NCI-H2029 (cell line): ENCODE data around the gene MICALL2.

Experiments
- DNase-seq: peaks from one replicate; lab custom pipeline; 2025; lab: John Stamatoyannopoulos, UW

The MICALL2 gene

DNA sequence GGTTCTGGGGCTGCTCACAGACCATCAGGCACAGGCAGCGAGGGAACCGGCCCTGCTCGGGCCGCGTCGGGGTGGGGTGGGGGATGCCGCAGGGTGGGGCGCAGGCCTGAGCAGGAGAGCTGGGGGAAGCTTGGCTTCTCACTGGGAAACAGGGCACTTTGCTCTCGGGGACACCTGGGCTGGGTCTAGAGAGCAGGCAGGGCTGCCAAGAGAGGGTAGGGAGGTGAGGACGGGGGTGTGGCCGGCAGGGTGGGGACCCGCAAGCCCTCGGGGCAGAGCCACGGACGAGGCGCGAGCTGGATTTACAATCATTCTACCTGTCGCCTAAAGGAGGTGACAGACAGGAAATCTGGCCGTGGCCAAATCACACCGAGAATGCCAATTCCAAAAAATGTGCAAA lies 33.9 kb upstream of the MICALL2 start:
- no peak for DNase-seq

DNA sequence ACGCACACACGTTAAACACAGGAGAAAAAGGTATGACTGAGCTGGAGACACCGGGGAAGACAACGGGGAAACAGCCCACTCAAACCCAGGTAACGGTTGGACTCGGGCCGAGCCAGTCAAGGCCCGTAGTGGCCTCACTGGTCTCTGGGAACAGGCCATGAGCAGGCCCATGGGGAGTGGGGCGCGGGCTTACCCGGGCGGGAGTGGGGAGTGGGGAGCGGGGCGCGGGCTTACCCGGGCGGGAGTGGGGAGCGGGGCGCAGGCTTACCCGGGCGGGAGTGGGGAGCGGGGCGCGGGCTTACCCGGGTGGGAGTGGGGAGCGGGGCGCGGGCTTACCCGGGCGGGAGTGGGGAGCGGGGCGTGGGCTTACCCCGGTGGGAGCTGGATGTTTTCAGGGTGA lies 33.4 kb upstream of the MICALL2 start:
- no peak for DNase-seq

DNA sequence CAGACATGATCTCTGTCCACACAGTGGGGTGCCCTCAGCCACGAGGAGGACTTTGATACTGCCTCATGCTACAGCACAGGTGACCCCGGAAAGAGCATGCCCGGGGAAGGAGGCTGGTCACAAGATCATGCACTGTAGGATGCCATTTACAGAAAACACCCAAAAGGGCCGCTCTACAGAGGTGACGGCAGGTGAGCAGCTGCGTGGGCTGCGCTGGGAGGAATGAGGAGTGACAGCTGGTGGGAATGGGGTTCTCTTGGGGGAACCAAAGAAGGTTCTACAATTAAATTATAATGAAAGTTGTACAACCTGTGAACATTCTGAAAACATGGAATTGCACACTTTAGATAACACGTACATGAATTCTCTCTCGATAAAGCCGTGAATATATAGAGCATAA lies 33.0 kb upstream of the MICALL2 start:
- DNase-seq = no peak

DNA sequence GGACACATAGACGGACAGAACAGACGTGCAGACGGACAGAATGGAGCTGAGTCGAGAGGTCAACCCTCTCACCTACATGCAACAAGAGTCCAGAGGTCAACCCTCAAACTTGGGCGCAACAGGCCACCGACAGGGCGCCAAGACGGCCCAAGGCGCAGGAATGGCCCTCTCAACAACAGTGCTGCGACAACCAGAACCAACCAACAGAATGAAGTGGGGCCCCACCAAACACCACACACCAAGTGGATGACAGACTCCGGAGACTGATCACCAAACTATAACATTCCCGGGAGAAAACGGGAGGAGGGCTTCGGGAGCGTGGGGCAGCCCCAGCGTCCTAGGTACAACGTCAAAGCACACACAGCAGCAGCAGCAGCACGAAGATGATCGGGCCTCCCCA lies 31.6 kb upstream of the MICALL2 start:
- DNase-seq = no peak

DNA sequence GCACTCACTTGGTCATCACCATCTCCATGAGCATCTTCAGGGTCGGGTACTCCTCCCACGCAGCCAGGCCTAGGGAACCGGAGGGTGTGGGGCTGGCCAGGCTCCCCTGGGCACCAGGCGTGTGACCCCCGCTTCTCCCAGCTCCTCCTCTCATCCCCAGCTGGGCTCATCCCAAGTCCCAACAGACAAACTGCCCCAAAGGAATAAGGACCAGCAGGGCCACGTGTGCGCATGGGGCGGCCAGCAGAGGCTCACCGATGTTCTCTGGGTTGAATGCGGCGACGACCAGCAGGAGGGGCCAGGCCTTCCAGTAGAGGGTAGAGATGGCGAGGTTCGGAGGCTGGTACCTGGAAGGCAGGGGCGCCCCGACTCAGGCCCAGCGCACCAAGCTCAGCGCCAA lies 30.1 kb upstream of the MICALL2 start:
- no peak for DNase-seq

DNA sequence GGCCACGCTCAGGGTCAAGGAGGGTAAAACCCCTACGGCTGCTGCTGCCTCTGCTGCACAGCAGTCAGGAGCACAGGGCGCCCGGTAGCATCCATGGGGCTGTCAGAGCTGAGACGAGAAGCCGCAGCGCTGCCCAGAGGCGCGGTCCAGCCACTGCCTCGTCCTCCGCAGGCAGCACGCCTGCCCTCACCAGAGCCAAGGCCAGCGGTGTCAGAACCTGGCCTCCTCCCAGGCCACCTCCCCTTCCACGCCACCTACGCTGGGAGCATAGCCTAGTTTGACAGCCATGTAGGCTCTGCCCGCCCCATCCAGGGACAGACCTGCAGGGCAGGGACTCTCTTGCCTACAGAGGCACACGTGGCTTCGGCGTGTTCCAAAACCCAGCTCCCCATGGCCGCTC lies 28.7 kb upstream of the MICALL2 start:
- DNase-seq = no peak

DNA sequence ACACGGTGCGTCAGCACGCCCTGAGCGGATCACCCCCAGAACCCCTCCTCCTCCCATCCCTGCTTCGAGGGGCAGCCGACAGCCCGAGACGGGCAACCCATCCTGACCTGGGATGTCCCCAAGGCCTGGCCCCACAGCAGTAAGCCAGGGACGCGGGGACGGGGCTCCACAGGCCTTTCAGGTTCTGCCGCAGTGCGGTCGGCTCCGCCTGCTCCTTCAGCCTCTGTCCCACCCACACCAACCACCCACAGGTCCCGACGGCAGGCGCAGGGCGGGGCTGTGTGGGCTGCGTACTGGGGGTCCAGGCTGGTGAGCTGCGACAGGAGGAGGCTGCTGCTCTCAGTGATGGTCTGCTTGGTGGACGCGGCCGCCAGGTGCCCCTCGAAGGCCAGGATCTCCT lies 28.2 kb upstream of the MICALL2 start:
- DNase-seq = no peak

DNA sequence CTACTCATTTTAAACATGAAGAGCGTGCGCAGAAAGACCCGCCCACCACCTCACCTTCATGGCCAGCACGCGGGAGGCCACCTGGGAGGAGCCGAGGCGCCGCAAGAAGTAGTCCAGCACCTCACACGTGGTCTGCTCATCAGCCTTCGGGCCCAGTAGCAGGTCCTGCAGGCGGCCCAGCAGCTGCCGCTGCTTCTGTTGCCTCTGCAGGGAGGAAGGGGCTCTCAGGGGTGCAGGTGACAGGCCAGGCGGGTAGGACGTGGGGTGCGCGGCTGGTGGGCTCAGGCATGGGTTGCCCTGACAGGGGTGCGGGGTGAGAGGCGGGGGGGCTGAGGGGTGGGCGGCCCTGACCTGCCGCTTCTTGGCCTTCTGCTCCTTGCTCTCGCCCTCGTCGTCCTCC lies 27.3 kb upstream of the MICALL2 start:
- DNase-seq = no peak

DNA sequence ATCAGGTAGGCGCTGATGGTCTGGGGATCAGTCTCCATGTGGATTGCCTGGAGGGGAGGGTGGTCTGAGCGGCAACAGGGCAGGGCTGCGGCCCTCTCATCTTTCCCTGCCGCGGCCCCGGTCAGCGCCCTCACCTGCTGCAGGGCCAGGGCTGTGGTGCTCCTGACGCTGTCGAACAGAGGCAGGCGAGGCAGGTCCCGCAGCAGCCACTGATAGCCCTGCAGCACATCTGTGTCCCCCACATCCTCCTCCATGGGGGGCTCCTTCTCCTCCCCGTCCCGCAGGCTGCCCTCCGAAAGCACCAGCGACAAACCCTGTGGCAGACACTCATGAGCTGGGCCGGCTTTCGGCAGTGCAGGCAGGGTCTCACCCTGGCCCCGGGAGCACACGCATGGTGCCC lies 25.9 kb upstream of the MICALL2 start:
- DNase-seq = no peak

DNA sequence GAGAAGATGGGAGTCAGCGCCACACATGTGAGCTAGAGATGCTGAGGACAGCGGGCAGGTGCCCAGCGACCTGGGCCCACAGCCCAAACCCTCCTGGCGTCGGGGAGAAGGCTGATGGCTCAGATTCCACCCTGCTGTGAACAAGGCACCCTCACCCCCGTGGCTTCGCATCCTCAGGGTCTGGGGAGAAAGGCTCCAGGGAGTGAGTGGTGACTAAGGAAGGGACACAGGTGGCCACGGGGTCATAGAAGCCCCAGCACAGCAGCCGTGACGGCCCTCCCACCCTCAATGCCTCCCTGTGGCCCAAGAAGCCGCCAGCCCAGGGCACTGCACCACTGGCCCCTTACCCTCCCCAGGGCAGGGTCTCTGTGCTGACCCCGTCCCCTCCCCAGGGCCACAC lies 25.3 kb upstream of the MICALL2 start:
- no peak for DNase-seq

DNA sequence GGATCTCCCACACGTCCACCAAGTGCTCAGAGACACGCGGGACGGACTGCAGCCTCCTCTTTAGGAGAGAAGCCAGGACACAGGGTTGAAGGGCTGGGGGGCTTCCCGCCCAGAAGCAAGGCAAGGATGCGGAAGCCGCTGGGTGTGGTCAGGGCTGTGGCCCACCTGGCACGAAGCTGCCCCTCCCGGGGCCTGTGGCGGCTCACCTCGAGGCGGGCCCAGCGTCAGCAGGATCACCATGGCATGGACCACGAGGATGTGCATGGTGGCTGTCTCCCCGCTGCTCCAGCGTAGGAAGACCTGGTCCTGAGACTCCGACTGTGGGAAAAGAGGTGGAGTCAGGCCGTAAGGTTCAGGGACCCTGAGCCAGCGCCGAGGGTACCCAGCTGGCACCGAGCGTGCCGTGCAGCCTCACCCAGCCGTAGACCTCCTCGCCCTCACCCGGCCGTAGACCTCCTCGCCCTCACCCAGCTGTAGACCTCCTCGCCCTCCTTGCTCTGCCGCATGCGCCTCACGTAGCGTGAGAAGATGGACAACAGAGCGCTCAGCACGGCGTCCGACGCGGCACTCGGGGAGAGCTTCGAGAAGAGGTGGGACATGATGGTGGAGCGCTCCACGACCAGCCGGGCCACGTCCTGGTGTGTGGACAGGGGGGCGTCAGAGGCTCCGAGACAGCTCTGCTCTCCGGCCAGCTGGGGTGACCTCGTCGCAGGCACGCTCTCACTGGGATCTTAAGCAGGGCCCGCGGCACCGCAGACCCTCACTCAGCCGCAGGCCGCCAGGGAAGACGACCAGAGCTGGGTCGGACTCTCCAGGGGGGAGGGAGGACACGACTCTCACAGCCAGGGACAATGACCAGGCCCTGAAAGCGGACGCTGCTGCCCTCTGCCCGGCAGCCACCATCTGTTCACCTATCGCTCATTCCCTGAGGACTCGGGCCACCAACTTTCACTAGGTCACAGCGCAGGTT lies 24.6 kb upstream of the MICALL2 start:
- no peak for DNase-seq

DNA sequence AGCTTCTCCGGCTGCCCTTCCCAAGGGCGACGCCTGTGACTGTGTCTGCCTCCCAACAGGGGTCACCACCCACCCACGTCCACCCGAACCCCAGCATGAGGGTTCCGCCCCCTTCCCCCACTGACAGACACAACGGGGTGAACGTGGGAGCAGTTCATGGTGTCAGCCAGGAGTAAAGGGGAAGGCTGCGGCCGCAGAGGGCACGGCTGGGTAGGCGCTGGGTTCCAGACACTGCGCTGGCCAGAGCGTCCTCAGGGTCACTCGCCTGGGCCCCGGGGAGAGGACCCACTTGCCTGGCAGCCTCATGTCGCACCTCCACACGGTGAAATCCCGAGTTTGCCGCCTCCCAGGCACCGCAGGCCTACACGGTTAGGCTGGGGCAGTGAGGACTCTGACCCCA lies 23.8 kb upstream of the MICALL2 start:
- no peak for DNase-seq

DNA sequence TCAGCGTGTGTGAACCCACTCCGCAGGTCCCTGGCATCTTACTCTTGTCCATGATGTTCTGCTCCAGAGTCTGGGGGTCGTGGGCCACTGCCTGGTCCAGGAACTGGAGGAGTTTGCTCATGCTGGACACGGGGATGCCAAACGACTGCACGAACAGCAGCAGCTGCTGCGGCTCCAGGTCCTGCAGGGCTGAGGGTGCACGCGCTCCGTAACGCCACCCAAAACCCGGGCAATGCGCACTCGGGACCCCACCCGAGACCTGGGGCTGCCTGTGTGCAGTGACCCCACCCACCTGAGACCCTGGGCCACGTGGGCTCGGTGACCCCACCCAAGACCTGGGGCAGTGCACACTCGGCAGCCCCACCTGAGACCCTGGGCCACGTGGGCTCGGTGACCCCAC lies 22.0 kb upstream of the MICALL2 start:
- no peak for DNase-seq

DNA sequence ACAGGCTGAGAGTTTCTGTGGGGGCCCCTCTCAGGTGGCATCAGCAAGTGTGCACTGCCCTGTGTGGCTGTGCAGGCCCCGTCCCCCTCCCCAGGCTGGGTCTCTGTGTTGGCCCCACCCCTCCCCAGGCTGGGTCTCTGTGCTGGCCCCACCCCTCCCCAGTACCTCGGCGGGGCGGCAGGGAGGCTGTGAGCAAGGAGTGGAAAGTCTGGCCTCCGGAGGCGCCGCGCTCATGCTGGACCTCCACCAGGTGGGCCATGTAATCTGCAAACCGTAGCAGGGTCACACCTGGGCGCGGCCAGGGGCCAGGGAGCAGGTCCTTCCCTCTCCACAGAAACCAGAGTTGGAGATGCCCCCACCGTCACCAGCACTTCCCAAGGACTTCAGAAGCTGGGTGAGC lies 21.4 kb upstream of the MICALL2 start:
- no peak for DNase-seq

DNA sequence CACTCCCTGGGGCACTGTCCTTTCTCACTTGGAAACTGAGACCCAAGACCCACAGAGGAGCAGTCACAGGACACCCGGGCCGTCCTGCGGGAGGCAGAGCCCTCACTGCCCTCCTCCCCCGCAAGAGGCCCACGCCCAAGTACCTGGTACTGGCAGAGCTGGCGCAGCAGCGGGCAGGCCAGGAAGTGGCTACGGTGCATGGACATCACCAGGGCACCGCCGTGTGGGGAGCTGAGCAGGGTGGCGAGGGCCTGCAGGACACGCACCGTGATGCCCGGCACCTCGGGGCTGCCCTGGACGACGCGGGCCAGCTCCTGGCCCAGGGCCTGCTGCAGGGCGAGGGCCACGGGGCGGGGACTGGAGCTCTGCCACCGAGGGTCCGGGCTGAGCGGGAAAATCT lies 20.0 kb upstream of the MICALL2 start:
- DNase-seq = no peak

DNA sequence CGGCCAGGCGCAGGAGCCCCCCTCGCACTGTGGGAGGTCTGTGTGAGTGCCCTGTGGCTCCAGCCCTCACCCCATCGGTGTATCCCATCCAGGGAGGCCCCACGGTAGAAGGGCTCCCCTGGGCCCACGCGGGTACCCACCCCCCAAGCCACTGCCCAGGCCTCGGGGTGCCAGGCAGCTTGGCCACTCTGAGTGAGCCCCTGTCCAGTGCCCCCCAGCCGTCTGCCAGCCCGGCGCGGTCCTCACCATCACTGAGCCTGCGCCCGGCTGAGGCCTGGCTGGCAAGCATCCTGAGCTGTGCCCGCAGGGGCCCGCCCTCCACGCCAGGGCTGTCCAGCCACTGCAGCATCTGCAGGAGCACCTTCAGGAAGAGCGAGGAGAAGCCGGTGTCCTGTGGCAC lies 19.2 kb upstream of the MICALL2 start:
- DNase-seq = no peak

DNA sequence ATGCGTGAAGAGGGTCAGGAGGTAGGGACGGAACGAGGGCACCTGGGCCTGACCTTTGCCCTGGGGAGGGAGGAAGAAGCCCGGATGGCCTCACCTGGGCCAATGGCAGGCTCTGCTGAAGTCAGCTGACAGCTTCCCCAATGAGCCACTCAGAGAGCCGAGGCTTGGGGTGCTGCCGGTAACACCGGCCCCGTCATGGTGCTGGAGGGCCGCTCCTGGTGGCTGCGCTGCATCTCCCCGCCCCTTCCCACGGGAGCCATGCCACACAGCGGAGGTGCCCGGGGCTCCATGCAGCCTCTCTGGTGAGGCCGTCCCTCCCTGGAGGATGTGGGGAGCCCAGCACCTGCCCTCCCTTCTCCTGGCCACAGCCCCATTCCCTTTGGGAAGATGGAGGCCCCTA lies 17.6 kb upstream of the MICALL2 start:
- DNase-seq = no peak

DNA sequence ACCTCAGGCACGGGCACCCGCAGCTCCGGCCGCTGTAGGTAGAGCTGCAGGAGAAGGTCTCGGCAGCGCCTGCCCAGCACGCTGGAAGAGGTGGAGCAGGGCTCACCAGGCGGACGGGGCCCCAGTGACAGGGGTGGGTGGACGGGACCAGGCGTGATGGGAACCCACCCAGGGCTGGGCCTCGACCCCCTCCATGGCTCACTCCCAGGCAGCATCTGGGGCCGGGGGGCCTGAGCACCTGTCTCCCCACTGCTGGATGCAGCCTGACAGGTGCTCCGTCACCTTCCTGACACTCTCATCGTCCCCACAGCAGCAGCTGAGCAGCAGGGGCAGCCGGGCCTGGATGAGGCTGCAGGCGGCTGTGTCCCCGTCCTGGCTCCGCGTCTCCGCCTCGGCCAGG lies 16.7 kb upstream of the MICALL2 start:
- DNase-seq = no peak

DNA sequence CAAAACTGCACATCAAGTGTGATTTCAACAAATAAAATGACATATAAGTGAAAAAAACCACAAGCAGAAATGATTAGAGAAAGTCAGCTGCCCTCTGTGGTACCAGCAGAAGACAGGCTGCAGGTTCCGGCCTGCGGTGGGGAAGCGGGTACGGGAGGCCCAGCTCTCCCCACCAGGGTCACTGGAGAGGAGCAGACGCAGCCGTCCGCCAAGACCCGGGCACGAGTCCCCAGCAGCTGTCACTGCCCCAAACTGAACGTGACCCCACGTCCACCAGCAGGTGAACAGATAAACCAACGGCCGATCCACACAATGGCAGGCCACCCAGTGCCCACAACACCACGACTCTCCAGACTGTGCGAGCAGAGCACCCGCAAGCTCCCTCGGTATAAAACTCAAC lies 16.1 kb upstream of the MICALL2 start:
- DNase-seq = no peak

DNA sequence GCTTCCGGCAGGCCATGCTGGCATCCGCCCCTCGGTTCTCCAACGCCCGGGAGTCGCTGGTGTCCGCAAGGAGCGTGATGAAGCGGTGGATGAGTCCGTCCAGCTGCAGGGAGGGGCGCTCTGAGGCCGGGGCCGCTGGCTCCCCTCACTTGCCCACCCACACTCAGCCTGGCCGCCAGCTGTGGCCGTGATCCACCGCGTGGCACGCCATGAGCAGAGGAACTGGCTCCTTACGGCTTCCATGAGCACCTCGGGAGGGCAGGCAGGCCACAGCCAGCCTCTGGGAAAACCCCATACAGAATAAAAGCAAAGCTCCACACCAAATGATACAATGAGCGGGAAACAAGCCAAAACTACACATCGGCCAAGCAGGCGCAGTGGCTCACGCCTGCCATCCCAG lies 15.5 kb upstream of the MICALL2 start:
- DNase-seq = no peak

DNA sequence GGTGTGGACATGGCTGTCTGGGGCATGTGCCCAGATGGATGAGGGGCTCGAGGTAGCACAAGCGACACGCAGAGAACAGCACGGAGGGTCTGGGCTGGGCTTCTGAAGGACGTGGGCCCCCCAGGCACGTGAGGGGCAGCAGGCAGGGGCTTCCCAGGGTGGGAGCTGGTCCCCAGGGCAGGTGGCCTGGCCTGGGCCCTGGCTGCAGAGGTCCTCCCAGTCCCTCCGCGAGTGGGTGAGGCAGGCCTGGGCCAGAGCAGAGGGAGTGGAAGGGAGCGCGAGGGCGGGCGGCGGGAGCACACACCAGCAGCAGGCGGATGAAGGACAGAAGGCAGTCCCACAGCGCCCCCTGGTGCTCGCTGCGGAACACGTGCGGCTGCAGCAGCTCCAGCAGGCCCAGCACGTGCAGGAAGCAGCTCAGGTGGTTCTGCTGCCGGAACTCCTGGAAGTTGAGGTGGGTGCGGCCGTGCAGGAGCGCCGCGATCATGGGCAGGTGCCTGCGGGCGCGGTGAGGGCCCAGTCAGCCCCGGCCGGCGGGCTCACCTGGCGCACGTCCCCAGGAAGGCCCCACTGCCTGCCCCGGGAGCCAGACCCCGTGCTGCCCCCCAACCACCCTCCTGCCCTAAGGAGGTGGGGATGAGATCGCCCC lies 14.7 kb upstream of the MICALL2 start:
- DNase-seq = peak; percentile 89

DNA sequence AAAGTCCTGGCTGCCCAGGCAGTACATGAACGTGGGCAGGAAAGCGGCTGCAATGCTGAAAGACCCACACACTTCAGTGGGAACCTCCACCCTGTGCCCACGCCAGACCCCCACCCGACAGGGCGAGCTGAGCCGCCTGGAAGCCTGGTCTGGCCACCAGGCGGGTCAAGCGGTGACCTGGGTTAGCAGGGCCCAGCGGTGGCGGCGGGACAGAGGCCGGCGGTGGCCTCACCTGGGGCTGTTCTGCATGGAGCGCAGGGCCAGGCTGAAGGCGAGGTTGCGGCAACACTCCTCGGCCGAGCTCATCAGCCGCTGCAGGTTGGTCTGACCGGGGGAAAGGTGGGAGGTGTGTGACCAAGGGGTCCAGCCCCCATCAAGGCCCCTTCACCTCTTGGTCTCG lies 11.6 kb upstream of the MICALL2 start:
- no peak for DNase-seq

DNA sequence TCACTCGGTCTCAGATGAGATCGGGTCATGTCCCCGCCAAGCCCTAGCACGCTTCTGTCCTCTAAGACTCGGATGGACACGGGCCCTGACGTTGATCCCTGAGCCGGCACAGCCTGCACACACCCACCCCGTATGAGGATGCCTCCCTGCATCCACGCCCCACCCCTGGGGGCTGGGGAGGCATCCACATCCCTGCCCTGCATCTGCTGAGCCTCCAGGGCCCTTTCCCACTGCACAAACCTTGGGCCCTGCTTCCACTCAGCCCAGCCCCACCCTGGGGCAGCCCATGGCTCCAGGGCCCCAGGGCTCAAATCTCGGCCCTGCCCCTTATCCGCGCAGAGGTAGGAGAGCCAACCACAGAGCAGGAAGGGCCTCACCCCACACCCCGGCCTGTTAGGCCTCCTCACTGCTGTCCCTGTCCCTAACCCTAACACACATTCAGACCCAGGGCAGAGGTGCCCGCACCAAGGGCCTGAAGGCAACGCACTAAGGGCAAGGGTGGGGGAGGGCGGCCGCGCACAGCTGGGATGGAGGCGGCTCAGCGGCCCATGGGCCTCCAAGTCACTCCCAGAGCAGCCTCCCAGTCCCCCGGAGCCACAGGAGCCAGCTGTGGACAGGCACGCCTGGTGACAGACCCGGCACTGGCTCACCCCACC lies 9.5 kb upstream of the MICALL2 start:
- no peak for DNase-seq
